T47D (cell line): Measurements from ENCODE around the gene SDSL.
A peak's percentile ranks its signal among the peaks of the same experiment; 100 is the strongest.

Experiments
- DNase-seq, 2 experiments: peaks; one replicate each; pipeline versions ENCODE4 v3.0.0 to v3.0.0-alpha.2; 2011 to 2012; ENCODE audit warnings: low read depth in 1 of 2, low spot score in 1 of 2
- JUND ChIP-seq: IDR thresholded peaks from 2 replicates; pipeline ENCODE4 v1.6.1; 2012; ENCODE audit warnings: low read depth
- in situ Hi-C: cut with HindIII; loops from 2 replicates; pipeline ENCODE4 v1.10.0; 2016; ENCODE audit warnings: low sequenced_read_pairs, low pct_unique_long_range_greater_than_20kb

The SDSL gene

DNA sequence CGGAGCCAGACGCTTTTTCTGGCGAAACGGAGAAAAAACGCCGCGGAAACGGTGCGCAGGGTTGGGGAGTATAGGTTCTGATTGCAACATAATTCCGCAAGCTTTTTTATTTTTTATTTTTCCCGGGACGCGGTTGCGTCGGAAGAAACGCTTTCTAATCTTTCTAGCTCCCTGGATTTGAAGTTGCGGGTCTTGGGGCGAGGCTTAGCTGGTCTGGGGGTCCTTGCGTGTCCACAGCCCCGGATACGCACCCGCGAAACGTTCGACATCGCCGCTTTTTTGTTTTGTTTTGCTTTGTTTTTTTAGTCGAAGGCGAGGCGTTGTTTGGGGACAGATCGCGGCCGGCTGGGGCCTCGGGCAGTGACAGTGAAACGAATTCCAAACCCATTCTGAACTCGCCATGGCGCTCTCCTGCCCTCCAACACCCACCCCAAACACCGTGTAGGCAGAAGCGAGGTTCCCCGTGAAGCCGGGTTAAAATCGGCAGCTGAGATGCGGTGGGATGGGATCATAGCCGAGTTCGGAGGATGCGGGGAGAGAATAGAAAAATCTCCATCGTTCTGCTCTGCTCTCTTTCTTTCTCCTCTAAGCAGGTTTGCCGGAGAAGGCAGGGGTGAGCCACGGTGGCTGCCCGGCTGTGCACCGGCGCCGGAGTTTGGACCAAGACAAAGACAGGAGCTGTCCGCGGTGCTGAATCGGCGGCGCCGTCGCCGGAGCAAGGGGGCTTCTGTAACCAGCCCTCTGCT lies 57.6 kb downstream of the SDSL start:
- no peak for TF ChIP-seq JUND
- peak; percentile 55 to 64 for DNase-seq
- in situ Hi-C loops, result no loop called here

DNA sequence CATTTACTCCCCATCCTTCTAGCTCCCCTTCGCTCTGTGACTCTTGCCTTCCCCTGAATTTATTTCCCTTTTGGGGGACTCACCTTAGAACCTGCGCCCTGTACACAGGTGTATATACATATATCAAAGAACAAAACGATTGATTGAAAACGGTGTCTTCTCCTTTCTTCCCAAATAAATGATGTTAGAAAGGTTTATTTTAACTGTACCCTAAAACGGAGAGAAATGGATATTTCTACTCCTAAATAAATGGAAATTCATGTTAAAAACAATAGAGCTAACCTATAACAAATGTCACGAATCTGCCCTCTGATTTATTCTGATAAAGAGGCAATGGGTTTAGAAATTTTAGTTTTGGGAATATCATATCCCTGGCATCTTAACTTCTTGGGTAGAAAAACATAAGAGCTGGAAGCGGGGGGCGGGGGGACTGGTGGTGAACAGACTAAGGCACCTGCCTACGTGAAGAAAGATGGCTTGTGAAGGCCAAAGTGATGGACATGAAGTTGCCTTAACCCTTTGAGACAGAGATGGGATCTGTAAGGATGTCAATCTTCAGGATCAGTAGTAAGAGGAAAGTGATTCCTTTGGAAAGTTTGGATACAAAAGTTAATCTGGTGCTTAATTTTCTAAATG lies 58.3 kb downstream of the SDSL start:
- in situ Hi-C loops, result no loop called here
- no peak for DNase-seq
- TF ChIP-seq JUND, result no peak

DNA sequence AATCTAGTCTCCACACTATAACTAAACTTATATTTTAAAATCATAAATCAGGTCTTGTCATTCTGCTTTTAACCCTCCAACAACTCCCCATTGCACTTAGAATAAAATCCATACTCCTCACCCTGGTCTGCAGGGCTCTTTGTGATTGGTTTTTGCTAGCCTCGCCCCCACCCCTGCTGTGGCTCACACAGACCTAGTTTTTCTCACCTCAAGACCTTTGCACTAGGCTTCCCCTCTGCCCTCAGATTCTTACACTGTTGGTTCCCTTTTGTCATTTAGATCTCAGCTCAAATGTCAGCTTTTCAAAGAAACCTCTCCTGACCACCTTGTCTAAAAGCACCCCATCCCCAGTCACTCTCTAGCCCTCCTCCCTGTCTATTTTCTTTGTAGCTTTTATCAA lies 60.2 kb downstream of the SDSL start:
- in situ Hi-C loops, result no loop called here
- no peak for DNase-seq
- TF ChIP-seq JUND, result no peak

DNA sequence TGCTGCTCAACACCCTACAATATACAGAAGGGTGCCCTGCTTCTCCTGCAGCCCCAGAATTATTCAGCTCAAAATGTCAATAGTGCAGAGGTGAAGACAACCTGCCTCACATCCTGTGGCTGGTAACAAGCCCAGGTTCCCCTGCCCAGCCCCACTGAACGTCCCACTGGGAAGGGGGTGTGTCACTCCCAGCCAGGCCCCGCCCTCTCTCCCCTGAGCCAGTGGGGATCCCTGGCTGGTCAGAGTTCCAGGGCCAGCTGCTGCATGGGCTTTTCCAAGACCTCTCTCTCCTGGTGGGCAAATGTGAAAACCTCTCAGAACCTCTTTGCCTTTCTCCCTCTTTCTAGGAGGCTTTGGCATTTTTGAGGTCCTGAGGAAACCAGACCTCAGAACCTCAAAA lies 63.1 kb downstream of the SDSL start:
- no peak for TF ChIP-seq JUND
- no peak for DNase-seq
- in situ Hi-C loops, result no loop called here

DNA sequence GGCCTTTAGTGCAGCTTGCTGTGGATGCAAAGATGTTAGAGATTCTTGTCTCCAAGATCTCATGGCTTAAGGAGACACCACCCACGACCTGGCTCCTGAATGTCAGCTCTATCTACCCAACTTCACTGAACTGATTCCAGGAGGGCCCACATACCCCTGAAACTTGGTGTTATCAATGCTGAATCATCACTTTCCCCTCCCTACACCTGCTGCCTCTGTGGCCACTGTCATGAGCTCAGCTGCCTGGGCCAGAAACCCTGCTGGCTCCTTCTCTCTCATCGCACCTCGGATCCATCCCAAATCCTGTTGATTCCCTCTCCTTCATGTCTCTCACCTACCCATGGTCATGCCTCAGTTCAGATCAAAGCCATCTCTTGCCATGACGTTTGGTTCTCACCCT lies 64.5 kb downstream of the SDSL start:
- TF ChIP-seq JUND, result no peak
- no peak for DNase-seq
- in situ Hi-C loops, result no loop called here
